ENCODE measurements around the gene SGCA. TPM values are rescaled to one million over a fixed set of nuclear protein-coding genes. Genes with fewer than 3 reads are reported as not detected.
A peak's percentile ranks its signal among the peaks of the same experiment; 100 is the strongest.

SGCA gene
- polyA plus RNA-seq, 1 donor from 2014 or later: 0.43 TPM

DNA sequence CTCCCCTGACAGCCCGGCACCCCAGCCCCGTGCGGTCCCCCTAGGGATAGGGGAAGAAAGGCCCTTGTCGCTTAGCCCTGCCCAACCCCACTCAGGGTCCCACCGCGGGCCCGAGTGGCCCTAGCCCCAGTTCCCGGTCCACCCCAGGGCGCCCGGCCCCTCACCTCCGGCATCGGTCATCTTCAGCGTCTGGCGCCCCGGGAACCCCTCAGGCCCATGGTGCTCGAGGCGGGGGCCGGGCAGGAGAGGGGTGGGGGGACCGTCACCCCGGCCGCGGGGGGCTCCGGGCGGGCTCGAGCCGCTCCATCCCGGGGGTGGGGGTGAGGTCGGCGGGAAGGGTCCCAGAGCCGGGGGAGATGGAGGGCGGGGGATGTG is 36.5 kb upstream of the SGCA start:
- no peaks in the 10 kb centered on the region for H3F3A ChIP-seq (ENCODE audit: insufficient read depth, low read length, poor library complexity, severe bottlenecking)
- peak overlapping the region; percentile 14 for H2AFZ ChIP-seq (ENCODE audit: low read depth, low read length)
- TF ChIP-seq TAF1 (IDR thresholded peaks at IDR 0.05; ENCODE audit: low read depth) (no peak), EP300 (conservative IDR thresholded peaks at IDR 0.05; ENCODE audit: poor library complexity, severe bottlenecking) (no peak), SMC3 (conservative IDR thresholded peaks at IDR 0.05; ENCODE audit: poor library complexity) (no peak), MXI1 (conservative IDR thresholded peaks at IDR 0.05; ENCODE audit: poor library complexity, severe bottlenecking) (no peak), EZH2 (IDR thresholded peaks at IDR 0.05; ENCODE audit: borderline replicate concordance, insufficient read depth, low read length, poor library complexity, severe bottlenecking) (no peak)
- TF ChIP-seq, protein P1, sequence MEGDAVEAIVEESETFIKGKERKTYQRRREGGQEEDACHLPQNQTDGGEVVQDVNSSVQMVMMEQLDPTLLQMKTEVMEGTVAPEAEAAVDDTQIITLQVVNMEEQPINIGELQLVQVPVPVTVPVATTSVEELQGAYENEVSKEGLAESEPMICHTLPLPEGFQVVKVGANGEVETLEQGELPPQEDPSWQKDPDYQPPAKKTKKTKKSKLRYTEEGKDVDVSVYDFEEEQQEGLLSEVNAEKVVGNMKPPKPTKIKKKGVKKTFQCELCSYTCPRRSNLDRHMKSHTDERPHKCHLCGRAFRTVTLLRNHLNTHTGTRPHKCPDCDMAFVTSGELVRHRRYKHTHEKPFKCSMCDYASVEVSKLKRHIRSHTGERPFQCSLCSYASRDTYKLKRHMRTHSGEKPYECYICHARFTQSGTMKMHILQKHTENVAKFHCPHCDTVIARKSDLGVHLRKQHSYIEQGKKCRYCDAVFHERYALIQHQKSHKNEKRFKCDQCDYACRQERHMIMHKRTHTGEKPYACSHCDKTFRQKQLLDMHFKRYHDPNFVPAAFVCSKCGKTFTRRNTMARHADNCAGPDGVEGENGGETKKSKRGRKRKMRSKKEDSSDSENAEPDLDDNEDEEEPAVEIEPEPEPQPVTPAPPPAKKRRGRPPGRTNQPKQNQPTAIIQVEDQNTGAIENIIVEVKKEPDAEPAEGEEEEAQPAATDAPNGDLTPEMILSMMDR (IDR thresholded peaks at IDR 0.05; ENCODE audit: poor library complexity, severe bottlenecking): no peak
- H3K9me3 ChIP-seq (ENCODE audit: low read length): no peaks in the 10 kb centered on the region
- peak overlapping the region; percentile 99 for H3K9ac ChIP-seq (ENCODE audit: low read length)
- H3K4me3 ChIP-seq (ENCODE audit: low read length): peak overlapping the region; percentile 94
- H3K27me3 ChIP-seq (ENCODE audit: insufficient read depth, low read depth, low read length): no peaks in the 10 kb centered on the region
- H3K4me2 ChIP-seq (ENCODE audit: low read length): no peak overlapping the region
- no peaks in the 10 kb centered on the region for H4K20me1 ChIP-seq (ENCODE audit: insufficient read depth)
- H3K36me3 ChIP-seq (ENCODE audit: insufficient read depth, low read length): no peaks in the 10 kb centered on the region
- peak overlapping the region; percentile 95 for H3K27ac ChIP-seq (ENCODE audit: low read length)
- H3K79me2 ChIP-seq (replicated peaks; ENCODE audit: insufficient read depth, low read length): peaks cover 17% of the 10 kb centered on the region
- H3K9me2 ChIP-seq (ENCODE audit: insufficient read depth, low read length): no peaks in the 10 kb centered on the region

DNA sequence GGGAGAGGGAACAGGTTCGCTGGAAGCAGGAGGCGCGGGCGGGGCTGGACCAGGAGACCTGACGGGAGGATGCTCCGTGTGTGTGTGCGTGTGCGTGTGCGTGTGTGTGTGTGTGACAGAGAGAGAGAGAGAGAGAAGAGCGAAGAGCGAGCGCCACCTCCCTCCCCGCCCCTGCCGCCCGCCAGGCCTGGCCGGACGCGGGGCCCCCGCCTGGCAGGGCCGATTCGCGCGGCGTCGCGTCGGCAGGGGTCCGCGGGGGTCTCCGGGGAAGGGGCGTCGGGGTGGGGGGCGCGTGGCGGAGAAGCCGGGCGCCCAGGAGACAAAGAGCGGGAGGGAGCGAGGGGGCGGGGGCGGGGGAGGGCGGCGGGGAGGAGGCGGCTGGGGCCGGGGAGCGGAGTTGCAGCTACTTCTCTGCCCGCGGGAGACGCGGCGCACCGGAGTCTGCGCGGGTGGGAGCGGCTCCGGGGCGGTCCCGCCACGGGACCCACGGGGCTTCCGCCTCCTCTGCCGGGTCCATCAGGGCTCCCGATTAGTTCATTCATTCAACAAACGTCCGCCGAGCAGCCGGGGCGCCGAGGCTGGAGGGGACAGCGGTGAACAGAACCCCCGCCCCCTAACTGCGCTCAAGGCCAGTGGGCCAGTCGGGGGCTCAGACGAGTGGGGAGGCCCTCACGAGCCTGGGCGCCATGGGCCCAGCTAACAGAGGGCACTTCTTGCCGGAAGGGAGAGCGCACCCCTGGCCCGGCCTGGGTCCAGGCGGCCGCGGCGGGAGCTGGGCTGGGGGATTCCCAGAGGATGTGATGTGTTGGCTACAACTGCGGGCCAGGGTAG is 35.9 kb upstream of the SGCA start, which contains the start of gene SAMD14:
TSS of gene SAMD14 (minus strand) at position 433 of the 831 bp plus-strand sequence. CDS start 5,201 bp downstream, outside the sequence.
- Histone ChIP-seq H3K27ac (ENCODE audit: low read length) (peak within 1 kb of the TSS; percentile 95), H3K9ac (ENCODE audit: low read length) (peak within 1 kb of the TSS; percentile 99), H3K27me3 (ENCODE audit: insufficient read depth, low read depth, low read length) (no peaks in the 10 kb centered on the region), H3K79me2 (replicated peaks; ENCODE audit: insufficient read depth, low read length) (peaks cover 17% of the 10 kb centered on the region), H2AFZ (ENCODE audit: low read depth, low read length) (peak within 1 kb of the TSS; percentile 14), H4K20me1 (ENCODE audit: insufficient read depth) (no peaks in the 10 kb centered on the region), H3F3A (ENCODE audit: insufficient read depth, low read length, poor library complexity, severe bottlenecking) (no peaks in the 10 kb centered on the region), H3K4me2 (ENCODE audit: low read length) (peak within 1 kb of the TSS; percentile 71), H3K4me3 (ENCODE audit: low read length) (peak within 1 kb of the TSS; percentile 94), H3K36me3 (ENCODE audit: insufficient read depth, low read length) (no peaks in the 10 kb centered on the region), H3K9me2 (ENCODE audit: insufficient read depth, low read length) (no peaks in the 10 kb centered on the region), H3K9me3 (ENCODE audit: low read length) (no peaks in the 10 kb centered on the region)
- TF ChIP-seq MXI1 (conservative IDR thresholded peaks at IDR 0.05; ENCODE audit: poor library complexity, severe bottlenecking): no peak
- TF ChIP-seq EZH2 (IDR thresholded peaks at IDR 0.05; ENCODE audit: borderline replicate concordance, insufficient read depth, low read length, poor library complexity, severe bottlenecking): no peak
- TF ChIP-seq, protein P1 (IDR thresholded peaks at IDR 0.05; ENCODE audit: poor library complexity, severe bottlenecking): no peak
- TF ChIP-seq RAD21 (conservative IDR thresholded peaks at IDR 0.05): peak; percentile 6
- peak; percentile 69 for TF ChIP-seq POLR2AphosphoS5 (IDR thresholded peaks at IDR 0.05)
- no peak for TF ChIP-seq SMC3 (conservative IDR thresholded peaks at IDR 0.05; ENCODE audit: poor library complexity)
- TF ChIP-seq, protein P2, sequence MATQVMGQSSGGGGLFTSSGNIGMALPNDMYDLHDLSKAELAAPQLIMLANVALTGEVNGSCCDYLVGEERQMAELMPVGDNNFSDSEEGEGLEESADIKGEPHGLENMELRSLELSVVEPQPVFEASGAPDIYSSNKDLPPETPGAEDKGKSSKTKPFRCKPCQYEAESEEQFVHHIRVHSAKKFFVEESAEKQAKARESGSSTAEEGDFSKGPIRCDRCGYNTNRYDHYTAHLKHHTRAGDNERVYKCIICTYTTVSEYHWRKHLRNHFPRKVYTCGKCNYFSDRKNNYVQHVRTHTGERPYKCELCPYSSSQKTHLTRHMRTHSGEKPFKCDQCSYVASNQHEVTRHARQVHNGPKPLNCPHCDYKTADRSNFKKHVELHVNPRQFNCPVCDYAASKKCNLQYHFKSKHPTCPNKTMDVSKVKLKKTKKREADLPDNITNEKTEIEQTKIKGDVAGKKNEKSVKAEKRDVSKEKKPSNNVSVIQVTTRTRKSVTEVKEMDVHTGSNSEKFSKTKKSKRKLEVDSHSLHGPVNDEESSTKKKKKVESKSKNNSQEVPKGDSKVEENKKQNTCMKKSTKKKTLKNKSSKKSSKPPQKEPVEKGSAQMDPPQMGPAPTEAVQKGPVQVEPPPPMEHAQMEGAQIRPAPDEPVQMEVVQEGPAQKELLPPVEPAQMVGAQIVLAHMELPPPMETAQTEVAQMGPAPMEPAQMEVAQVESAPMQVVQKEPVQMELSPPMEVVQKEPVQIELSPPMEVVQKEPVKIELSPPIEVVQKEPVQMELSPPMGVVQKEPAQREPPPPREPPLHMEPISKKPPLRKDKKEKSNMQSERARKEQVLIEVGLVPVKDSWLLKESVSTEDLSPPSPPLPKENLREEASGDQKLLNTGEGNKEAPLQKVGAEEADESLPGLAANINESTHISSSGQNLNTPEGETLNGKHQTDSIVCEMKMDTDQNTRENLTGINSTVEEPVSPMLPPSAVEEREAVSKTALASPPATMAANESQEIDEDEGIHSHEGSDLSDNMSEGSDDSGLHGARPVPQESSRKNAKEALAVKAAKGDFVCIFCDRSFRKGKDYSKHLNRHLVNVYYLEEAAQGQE (IDR thresholded peaks at IDR 0.05; ENCODE audit: borderline replicate concordance): no peak
- peak; percentile 39 for TF ChIP-seq TAF1 (IDR thresholded peaks at IDR 0.05; ENCODE audit: low read depth)
- TF ChIP-seq EP300 (conservative IDR thresholded peaks at IDR 0.05; ENCODE audit: poor library complexity, severe bottlenecking): peak; percentile 14
